GM19023 (cell line): ENCODE data around the gene CAMK2G.
"Not testable (repeated sequence)": the region's sequence is repeated elsewhere in the genome, so short reads cannot be mapped to it uniquely, and the experiment has no call there.

Experiments
- ATAC-seq: cut with Tn5 transposase; IDR thresholded peaks from one replicate; pipeline ENCODE4 v1.9.1; 2021; ENCODE audit warnings: mild to moderate bottlenecking, moderate library complexity; ENCODE audit not compliant: unreplicated experiment

CAMK2G gene

GRCh38 chr10:73841526-73842285, 32.6 kb downstream of the CAMK2G start:
- no peak for ATAC-seq

- ATAC-seq: no peak
Observed at GRCh38 chr10:73841061-73841421, 33.3 kb downstream of the CAMK2G start.

GRCh38 chr10:73840403-73841060, 33.8 kb downstream of the CAMK2G start:
- no peak for ATAC-seq

- ATAC-seq: no peak
Observed at GRCh38 chr10:73840056-73840402, 34.3 kb downstream of the CAMK2G start.

- no peak for ATAC-seq
Observed at GRCh38 chr10:73839276-73839966, 34.9 kb downstream of the CAMK2G start.

- no peak for ATAC-seq
Observed at GRCh38 chr10:73838827-73839226, 35.5 kb downstream of the CAMK2G start.

- no peak for ATAC-seq
Observed at GRCh38 chr10:73838008-73838567, 36.3 kb downstream of the CAMK2G start.

GRCh38 chr10:73837072-73837471, 37.3 kb downstream of the CAMK2G start:
- ATAC-seq: no peak

DNA sequence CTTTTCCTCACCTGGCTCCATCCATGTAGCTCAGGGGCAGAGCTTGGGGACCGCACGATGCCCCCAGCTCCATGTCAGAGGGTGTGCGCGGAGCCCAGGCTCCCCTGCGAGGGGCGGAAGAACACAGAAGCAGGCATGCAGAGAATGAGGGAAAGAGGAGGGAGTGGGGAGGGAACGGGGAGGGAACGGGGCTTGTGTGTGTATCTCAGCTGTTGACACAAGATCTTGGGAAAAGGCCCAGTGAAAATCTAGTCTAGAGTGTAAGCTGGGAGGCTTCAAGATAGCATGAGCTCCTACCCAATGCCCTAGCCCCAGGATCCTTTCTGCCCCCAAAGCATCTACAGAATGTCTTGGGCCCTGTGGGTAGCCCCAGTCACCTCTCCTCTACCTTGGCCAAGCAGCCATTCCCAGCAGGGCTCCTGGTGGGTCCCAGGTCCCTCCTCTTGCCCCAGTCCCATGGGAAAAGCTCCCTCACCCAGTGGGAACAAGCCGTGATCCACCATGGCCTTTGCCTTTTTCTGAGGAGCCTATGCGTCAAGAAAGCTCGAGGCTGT, 37.9 kb downstream of the CAMK2G start:
- no peak for ATAC-seq

DNA sequence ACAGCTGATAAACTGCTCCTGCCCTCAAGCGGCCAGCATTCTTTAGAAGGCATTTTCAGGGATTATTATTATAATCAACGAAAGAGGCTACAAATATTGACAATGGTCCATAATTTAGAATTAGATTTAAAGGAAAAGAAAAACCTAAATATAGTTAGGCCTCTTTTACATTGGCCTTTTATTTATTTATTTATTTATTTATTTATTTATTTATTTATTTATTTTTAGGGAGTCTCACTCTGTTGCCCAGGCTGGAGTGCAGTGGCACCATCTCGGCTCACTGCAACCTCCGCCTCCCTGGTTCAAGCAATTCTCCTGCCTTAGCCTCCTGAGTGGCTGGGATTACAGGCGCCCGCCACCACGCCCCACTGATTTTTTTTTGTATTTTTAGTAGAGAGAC, 45.3 kb downstream of the CAMK2G start:
- ATAC-seq: not testable (repeated sequence)

- no peak for ATAC-seq
Observed at GRCh38 chr10:73828161-73828560, 46.2 kb downstream of the CAMK2G start.

DNA sequence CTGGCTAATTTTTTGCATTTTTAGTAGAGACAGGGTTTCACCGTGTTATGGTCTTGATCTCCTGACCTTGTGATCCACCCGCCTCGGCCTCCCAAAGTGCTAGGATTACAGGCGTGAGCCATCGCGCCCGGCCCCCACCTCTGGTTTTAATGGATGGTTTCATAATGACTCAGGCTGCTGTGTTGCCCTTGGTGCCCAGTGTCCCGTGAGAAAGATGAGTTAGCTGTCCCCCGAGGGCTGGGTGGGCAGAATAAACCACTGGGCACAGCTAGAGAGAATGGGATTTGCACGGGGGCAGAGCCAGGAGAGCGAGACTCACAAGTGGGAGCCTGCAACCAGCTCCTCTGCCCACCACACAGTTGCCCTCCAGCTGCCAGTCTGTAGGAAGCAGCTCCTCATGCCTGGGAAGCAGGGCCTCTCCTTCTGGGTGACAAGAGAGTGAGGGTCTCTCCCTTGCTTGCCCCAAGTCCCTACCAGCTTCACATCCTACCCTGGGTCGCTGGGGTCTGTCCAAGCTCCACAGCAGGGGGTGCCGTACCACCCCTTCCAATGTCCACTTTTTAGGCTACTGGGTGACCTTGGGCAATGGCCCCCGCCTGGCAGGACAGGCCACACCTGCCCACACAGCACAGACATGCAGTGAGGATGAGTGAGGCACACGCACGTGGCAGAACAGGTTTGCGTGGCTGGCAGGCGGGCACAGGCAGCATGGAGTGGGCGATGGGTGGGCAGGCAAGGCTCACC, 46.8 kb downstream of the CAMK2G start:
- no peak for ATAC-seq

- ATAC-seq: no peak
Observed at GRCh38 chr10:73824146-73824725, 50.1 kb downstream of the CAMK2G start.

GRCh38 chr10:73823391-73823790, 51.0 kb downstream of the CAMK2G start:
- ATAC-seq: no peak

GRCh38 chr10:73819513-73820093, 54.8 kb downstream of the CAMK2G start:
- ATAC-seq: no peak

DNA sequence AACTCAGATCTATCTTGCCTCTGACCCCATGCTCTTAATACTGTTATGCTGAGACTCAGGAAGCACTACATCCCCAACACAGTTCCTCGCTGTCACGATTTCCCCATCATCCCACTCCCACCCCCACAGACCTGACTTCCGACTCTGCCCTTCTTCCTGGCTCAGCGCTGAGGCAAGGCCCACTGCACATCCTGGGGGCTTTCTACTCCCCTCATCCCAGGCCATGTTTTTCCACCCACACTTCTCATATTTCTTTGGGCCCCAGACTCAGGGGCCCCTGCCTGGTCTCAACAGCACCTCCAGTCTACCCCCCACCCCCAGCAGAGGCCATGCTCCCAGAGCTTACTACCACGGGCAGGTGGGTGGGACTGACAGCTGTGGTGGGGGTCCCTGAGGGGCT, 55.3 kb downstream of the CAMK2G start:
- ATAC-seq: no peak

DNA sequence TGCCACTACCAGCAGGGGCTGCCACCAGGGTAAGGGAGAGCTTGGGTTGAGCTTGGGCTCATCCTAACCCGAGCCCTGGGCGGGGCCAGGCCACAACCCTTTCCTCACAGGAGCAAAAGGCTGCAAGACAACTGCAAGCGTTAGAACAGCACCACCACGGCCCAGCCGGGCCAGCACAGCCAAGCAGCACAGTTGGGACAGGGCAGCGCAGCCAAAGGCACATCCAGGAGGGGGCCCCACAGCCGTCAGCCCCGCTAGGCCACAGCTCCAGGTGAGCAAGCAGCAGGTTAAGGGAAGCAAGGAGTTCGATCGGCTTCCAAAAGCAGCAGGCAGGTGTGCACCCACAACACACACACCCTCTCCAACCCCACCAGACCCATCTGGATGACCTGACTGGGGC, 56.0 kb downstream of the CAMK2G start:
- ATAC-seq: no peak

DNA sequence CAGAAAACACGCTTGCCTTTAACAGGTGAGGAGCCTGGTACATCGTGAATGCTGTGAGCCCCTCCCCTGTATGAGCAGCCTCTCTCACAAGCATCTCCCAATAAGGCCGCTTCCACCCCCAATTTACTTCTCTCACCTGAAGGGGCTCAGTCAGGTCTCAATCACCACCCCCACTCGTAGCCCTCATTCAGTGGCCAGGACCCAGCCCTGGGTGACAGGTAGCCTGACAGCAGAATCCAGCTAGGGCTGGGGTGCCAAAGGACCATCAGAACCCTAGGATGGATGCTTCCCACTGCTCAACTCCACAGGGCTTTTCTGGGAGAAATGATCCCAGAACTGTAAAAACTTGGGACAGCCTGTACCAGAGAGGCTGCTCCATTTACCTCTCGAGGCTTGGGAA, 56.5 kb downstream of the CAMK2G start:
- no peak for ATAC-seq

GRCh38 chr10:73816917-73817729, 57.2 kb downstream of the CAMK2G start:
- ATAC-seq: no peak
